Superior temporal gyrus (tissue), 1 donor: ENCODE data around the gene COG2.
A peak's percentile ranks its signal among the peaks of the same experiment; 100 is the strongest.

Experiments
- DNase-seq: peaks from one replicate; pipeline ENCODE4 v3.0.0-alpha.2; 2016; ENCODE audit errors: extremely low spot score

Gene COG2

GRCh38 chr1:230700132-230700531, 57.9 kb downstream of the COG2 start:
- DNase-seq = no peak

- peak; percentile 23 for DNase-seq
These were observed 59.2 kb downstream of the COG2 start for GRCh38 chr1:230701434-230701833.

DNA sequence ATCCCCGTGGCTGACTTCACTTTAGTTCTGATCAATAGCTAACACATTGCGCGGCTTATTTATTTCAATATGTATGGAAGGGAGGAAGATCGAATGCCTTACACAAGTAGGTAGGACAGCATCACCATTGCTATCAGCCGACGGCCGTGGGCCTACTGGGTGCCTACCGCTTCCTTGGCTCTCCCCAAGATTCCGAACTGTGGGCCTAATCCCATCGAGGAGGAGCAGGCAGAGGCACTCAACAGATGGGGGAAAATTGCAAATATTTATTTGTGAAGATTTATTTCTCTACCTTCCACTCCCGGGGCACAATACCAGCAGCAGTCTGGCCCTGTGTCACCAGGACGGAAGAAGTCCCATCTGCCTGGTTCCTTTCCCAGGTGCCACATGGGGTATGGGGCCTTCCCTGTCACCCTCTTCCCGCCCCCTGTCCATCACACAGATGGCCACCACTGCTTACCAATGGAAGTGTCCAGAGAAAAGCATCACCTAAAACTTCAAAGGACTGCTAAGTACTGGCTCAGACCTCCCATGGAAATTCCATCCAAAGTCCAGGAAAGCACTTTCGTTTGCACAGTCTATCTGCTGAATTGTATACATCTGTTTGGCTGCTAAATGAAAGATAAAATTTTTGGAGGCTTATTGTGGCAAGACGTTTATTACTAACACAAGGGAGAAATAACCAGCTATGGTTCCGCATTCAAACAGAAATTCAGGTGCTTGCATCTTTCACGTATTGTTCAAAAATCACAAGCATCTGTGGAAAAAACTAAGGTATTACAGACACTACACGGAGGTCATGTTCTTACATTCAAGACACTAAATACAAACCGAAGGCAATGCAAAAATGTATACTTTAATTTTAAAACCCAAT, 59.9 kb downstream of the COG2 start:
- no peak for DNase-seq

GRCh38 chr1:230702934-230703678, 60.8 kb downstream of the COG2 start:
- no peak for DNase-seq

- no peak for DNase-seq
These were observed 61.6 kb downstream of the COG2 start for GRCh38 chr1:230703679-230704385.

- no peak for DNase-seq
These were observed 62.5 kb downstream of the COG2 start for GRCh38 chr1:230704830-230705229.

DNA sequence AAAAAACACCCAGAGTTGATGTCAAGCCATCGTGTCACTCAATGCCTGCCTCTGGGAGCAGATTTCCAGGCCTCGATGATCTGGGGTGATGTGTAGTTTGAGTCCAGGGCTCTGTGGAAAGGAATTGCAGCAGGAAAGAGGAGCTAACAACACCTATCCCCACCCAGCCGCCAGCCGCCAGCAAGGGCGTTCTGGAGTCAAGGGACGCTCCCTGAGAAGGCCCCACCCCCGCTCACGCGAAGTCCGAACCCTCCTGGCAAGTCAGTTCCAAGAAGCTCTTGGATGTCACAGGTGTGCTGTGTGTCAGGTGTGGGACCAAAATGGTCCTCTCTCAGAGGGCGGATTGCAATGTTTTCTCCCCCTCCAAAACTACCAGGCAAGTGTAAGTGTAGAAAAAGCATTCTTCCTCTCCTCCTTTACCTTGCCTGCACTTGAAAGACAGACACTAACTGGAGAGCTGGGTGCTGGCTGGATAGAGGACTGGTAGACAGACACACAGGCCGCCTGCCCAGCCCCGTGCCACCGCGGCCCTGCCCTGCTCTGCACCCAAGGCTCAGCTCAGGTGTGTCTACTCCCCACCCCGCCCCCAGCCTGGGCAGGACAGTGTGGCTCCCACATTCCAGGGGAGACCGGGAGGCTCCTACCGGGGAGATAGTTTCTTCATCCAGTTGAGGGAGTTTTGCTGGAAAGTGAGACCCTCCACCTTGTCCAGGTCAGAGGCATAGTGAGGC, 63.2 kb downstream of the COG2 start:
- DNase-seq = no peak

DNA sequence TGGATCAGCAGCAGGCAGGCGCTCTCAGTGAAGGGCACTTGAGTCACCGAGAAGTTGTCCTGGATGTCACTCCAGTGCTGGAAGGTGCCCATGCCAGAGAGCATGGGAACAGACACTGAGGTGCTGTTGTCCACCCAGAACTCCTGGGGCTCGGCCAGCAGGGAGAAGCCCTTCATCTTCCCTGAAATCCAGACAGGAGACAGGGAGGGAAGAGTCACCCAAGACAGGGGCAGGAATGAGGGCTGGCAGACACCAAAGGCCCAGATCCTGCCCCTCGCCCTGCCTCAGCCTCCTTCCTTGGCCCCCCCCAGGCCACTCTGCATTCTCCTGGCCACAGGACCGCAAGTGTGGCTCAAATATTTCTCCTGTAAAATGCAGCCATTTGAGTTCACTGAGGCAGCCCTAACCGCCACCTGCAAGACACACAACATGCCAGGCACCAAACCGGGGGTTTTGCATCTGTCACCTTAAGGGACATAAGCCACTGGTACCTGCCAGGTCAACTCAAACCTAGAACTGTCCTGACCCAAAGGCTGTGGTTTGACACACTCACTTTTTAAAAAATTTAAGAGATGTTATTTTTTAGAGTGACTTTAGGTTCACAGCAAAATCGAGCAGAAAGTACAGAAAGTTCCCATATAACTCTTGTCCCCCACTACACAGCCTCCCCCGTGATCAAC, 63.9 kb downstream of the COG2 start:
- no peak for DNase-seq

- DNase-seq = no peak
These were observed 64.8 kb downstream of the COG2 start for GRCh38 chr1:230706887-230707731.

- DNase-seq = no peak
These were observed 65.7 kb downstream of the COG2 start for GRCh38 chr1:230707732-230708630.

DNA sequence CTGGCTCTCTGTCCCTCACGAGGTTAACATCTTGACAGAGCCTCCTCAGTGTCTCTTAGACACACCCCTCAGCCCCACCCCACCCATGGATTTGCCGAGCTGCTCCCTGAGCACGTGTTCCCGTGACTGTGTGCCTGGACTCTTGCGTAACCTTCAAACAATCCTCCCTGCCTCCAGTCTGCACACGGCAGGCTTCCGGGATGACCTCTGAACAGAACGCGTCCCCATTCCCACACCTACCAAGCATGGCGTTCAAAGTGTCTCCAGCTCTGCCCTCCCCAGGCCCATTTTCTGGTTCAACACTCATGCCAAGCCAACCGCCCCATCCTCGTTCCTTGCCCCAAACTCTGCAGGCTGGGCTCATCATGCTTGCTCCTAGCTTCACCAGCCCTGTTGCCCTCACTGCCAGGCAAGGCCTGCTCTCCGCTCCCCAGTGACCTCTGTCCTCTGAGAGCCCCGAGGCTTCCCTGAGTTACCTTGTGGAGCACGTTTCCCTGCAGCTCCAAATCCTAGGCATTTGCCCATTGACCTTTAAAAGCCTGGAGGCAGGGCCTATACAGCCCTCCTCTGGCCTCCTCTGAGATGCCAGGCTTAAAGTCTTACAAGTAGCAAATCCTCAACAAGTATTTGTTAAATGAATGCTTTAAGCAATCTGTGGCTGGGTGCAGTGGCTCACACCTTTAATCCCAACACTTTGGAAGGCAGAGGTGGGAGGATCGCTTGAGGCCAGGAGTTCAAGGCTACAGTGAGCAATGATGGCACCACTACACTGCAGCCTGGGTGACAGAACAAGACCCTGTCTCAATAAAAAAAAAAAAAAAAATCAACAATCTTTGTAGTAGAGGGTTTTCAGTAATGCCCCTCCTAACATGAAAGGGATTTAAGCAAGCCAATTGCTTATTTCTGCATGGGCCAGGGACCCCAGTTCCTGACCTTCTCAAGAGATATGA, 66.6 kb downstream of the COG2 start:
- no peak for DNase-seq

DNA sequence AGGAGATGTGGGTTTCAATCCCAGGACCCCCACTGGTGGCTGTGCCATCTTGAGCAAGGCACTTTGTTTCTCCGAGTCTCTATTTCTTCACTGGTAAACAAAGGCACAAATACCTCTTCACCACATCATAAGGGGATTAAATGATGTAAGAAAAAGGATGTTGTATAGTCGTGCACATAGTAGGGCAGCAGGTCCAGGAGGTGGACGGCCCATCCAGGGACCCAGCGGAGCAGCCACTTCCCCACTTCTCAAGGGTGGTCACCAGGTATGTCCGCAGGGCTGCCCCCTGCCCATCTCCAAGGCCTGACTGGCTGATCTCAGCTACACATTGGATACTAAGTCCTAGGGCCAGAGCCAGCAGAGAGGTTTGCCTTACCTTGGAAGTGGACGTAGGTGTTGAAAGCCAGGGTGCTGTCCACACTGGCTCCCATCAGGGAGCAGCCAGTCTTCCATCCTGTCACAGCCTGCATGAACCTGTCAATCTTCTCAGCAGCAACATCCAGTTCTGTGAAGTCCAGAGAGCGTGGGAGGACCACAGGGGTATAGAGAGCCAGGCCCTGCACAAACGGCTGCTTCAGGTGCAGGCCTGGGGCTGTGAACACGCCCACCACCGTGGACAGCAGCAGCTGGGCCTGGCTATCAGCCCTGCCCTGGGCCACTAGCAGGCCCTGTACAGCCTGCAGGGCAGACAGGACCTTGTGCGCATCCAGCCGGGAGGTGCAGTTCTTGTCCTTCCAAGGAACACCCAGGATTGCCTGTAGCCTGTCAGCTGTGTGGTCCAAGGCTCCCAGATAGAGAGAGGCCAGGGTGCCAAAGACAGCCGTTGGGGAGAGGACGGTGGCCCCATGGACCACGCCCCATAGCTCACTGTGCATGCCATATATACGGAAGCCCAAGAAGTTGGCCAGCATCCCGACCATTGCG, 67.6 kb downstream of the COG2 start:
- no peak for DNase-seq

GRCh38 chr1:230710543-230710904, 68.2 kb downstream of the COG2 start:
- no peak for DNase-seq

GRCh38 chr1:230711245-230711644, 69.0 kb downstream of the COG2 start:
- no peak for DNase-seq

GRCh38 chr1:230712470-230712942, 70.2 kb downstream of the COG2 start:
- no peak for DNase-seq

GRCh38 chr1:230713138-230713537, 70.9 kb downstream of the COG2 start:
- no peak for DNase-seq

DNA sequence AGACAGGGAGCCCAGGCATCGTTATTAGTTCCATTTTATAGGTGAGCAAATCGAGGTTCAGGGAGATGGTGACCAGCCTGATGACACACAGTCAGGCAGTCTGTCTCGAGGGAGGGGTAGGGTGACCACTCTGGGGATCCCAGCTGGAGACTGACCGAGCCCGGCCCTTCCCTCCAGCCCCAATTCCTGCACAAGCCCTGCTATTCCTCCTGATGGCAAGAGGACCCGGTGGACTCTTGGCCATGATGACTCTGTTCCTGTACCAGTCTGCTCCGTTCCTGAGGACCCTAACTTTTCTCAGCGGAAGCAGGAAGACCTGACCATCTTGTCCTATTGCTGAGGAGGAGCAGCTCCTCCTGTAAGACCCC, 71.2 kb downstream of the COG2 start:
- no peak for DNase-seq
